AG10803 (cell line): ENCODE results near the gene RASGEF1C.

Source experiments
- DNase-seq: peaks from one replicate; pipeline ENCODE4 v3.0.0; 2010; ENCODE audit warnings: low read depth
- H3K4me3 ChIP-seq: 2 replicates; pipeline ENCODE4 v1.5.1; 2011; ENCODE audit warnings: mild to moderate bottlenecking, low read length, control low read depth
- TF ChIP-seq, protein P1 (sequence below): conservative IDR thresholded peaks from 2 replicates; pipeline ENCODE4 v1.5.1; 2011; ENCODE audit warnings: mild to moderate bottlenecking, low read length, control low read depth, inconsistent platforms

Gene RASGEF1C

DNA sequence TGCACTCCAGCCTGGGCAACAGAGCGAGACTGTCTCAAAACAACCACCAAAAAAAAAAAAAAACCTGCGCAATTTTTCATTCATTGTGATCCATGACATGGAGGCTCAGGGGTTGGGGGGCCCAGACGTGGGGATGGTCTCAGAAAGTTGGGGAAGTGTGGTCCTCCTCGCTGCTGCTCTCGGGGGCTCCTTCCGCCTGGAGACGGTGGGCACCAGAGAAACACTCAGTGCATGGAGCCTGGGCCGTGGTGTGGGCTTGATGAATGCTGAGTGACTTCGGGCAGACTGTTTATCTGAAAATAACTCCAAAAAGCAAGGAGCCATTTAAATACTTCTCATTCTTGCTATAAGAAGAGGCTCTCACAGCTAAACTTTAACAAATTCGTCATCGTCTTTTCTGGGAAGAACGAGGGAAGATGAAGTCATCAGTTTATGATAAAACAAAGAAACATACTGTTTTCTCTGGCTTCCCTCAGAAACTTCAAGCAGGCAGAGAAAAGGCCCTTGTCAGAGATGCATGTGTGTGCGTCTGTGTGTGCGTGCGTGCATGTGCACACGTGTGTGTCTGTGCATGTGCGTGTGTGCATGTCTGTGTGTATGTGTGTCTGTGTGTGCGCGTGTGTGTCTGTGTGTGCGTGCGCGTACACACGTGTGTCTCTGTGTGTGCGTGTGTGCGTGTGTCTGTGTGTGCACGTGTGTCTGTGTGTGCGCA, 35.0 kb downstream of the RASGEF1C start:
- DNase-seq: no peak
- TF ChIP-seq, protein P1, sequence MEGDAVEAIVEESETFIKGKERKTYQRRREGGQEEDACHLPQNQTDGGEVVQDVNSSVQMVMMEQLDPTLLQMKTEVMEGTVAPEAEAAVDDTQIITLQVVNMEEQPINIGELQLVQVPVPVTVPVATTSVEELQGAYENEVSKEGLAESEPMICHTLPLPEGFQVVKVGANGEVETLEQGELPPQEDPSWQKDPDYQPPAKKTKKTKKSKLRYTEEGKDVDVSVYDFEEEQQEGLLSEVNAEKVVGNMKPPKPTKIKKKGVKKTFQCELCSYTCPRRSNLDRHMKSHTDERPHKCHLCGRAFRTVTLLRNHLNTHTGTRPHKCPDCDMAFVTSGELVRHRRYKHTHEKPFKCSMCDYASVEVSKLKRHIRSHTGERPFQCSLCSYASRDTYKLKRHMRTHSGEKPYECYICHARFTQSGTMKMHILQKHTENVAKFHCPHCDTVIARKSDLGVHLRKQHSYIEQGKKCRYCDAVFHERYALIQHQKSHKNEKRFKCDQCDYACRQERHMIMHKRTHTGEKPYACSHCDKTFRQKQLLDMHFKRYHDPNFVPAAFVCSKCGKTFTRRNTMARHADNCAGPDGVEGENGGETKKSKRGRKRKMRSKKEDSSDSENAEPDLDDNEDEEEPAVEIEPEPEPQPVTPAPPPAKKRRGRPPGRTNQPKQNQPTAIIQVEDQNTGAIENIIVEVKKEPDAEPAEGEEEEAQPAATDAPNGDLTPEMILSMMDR: no peak
- H3K4me3 ChIP-seq: no peak overlapping the region

DNA sequence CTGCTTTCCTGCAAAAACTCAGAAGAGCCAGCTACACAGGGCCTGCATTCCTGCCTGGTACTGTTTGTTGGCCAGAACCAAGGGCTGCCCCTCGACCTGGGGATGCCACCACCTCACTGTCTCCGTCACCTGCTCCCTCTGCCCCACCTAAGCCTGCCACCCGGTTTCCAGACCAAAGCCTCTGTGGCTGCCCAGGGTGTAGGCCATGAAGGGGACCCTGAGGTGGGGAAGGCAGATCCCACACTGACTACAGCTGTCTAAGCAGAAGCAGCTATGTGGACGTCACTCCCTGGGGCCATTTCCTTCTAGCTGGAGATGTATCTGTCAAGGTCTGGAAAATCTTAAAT, 35.8 kb downstream of the RASGEF1C start:
- no peak for DNase-seq
- TF ChIP-seq, protein P1: no peak
- H3K4me3 ChIP-seq: no peak overlapping the region

DNA sequence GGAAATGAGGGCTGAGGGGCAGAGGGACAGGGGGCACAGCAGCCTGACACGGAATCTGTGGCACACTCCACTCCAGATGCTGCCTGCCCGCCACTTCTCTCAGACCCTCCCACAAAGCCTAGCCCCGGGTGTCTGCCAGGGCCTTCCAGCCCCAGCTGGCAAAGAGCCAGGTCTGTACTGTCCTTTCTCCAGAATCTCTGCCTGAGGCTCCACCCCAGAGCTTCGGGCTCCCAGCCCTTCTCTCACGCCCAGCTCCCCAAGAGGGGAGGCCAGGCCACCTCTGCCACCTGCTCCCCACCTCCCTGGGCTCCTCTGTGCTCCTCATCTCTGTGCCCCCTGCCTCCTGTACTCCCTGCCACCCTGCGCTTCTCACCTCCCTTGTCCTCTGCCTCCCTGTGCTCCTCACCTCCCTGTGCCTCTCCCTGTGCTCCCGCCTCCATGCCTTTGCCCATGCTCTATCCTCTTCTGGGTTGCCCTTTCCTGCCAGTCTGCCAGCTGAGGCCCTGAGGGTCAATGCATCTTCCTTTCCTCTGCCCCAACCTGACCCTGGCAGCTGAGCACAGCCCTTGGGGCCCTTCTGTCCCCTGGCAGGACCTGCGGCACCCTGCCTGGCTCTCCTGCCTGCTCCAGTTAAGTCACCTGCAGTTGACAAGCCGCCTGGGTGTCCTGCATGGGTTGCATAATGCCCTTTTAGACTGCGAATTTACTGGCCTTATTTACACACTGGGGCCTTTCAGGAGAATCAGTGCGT, 36.4 kb downstream of the RASGEF1C start:
- DNase-seq: no peak

DNA sequence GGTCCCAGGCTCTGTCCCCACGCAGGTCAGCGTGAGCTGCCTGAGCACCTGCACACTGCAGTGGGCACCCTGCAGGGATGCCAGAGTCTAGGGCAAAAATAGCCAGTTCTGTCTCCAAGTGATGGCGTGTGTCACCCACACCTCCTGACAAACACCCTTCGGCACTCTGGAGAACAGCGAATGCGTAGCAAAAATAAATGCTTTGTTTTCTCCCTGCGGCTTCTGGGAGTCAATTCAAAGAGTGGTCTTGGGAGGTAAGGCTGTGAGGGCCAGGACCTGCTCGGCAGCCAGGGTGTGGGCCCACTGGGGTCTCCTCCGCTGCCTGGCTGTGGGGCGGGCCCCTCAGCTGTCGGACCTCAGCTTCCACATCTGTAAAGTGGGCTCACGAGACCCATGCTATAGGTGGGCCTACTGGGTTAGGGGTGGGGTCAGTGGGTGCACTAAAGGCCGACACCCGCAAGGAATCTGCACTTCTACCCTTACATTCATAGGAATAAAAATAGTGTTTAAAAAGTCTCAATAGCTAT, 37.4 kb downstream of the RASGEF1C start:
- TF ChIP-seq, protein P1: no peak
- no peak overlapping the region for H3K4me3 ChIP-seq
- DNase-seq: no peak

More for the DNA sequence above, 36.4 kb downstream of the RASGEF1C start:
- TF ChIP-seq, protein P1: no peak
- H3K4me3 ChIP-seq: no peak overlapping the region

DNA sequence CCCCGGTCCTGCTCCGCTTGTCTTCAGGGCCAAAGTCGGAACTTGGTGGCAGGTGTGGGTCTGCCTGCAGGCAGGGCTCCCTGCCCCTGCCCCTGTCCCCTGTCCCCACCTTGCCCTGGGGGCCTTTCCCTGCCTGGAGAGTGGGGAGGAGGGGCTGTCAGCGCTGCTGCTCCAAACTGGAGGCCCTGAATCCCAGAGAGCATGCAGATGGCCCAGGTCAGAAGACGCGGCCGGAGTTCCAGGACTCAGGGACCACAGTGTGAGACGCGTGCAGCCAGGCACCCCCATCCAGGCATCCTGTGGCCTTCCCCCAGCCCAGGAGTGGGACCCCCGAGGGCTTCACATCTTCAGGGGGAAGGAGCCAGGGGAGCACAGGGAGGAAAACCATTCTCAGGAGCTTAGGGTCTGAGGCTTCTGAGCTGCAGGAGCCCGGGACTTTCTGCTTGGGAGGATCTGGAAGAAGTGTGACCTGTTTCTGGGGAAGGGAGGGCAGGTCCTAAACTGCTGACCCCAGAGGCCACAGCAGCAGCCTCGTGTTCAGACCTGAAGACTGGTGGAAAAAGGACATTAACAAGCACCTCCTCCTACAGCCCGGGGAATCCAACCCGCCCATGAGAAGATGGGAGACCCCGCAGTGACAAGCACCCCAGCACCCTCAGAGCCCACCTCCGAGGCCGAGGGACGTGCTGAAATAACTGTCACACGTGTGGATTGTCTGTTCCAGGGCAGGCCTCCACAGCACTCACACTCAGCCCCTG, 38.0 kb downstream of the RASGEF1C start:
- DNase-seq: no peak
- no peak overlapping the region for H3K4me3 ChIP-seq
- TF ChIP-seq, protein P1: no peak

DNA sequence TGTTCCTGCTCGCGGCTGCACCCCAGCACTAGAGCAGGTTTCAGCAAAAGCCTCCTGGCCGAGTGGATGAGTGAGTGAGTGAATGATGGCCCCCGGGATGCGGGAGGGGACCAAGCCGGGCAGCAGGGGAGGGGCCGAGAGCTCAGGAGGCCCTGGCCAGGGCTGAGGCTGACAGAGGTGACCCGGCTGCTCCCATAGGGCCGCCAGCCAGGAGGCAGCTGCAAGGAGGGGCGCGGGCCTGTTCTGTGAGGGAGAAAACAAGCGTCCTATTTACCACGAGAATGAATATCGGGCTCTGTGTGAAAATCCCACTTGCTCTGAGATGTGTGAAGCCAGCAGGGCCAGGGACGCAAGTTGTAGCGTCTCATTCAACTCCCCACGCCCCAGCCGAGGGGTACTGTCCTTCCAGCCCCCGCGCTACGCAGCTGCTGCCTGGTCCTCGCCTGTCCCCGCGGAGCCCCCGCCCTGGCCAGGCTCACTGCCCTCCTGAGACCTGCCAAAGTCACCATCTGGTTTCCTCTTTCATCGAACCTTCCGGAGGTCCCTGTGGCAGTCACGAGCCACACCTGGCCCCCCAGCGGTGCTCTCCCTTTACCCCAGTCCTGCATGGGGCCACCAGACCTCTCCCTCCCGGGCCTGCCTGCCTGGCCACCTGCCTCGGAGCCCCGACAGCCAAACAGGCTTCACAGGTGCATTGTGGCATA, 38.8 kb downstream of the RASGEF1C start:
- TF ChIP-seq, protein P1: no peak
- no peak for DNase-seq
- H3K4me3 ChIP-seq: no peak overlapping the region
